NCI-H526 (cell line): Measurements from ENCODE around the gene SELENOM.
"Not testable (repeated sequence)": the region's sequence is repeated elsewhere in the genome, so short reads cannot be mapped to it uniquely, and the experiment has no call there.

Experiments
- DNase-seq, 2 experiments: peaks; one replicate each; lab custom pipeline; 2025; lab: John Stamatoyannopoulos, UW

The SELENOM gene

GRCh38 chr22:31075961-31076360, 31.4 kb downstream of the SELENOM start:
- no peak for DNase-seq

GRCh38 chr22:31073545-31074145, 33.7 kb downstream of the SELENOM start:
- not testable (repeated sequence) for DNase-seq

DNA sequence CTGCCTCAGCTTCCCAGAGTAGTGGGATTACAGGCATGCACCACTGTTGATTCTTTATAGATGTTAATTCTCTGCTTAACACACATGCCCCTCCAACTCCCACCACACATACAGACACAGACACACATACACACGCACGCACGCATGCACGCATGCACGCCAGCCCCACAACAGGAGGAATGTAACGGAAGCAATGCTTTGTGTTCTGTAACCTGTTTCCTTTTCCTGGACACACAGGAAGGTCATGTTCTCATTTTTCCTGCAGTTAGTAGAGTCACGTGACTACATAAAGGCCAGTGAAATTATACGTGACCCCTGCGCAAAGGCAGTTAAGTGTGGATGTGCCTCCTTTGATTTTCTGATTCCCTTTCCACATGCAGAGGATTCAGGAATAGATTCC, 34.2 kb downstream of the SELENOM start:
- DNase-seq: not testable (repeated sequence)

- DNase-seq: not testable (repeated sequence)
Measured at GRCh38 chr22:31069691-31070314, 37.6 kb downstream of the SELENOM start.

DNA sequence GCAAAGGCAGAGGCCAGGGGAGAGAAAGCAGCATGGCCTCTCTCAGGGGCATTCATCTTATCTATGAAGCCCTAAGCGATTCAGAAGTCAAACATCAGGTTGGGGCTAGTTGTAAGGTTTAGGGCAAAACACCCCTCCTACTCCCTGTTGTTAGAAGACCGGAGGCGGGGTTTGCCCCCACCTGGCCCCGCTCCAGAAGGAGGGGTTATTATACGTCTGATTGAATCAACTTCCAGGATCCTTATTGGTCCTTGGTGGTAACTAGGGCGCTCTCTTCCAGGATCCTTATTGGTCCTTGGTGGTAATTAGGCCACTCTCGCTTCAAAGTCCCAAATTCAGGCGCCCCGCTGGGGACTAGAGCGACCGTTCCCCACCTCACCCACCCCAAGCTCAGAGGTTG, 38.4 kb downstream of the SELENOM start:
- DNase-seq: no peak

DNA sequence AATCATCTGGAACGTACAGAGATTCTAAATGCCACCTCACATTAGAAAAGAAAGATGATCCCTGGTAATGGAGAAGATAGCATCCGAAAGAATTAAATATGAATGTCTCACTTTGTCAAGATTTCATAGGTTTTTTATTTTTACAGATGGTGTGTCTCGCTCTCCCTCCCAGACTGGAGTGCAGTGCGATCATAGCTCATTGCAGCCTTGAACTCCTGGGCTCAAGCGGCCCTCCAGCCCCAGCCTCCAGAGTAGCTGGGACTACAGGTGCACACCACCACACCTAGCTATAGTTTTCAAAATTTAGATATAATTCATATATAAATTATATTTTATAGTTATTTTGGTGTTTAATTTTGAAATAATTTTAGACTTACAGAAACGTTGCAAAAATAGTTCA, 43.0 kb downstream of the SELENOM start:
- DNase-seq: no peak

GRCh38 chr22:31062566-31063230, 44.7 kb downstream of the SELENOM start:
- DNase-seq: no peak

DNA sequence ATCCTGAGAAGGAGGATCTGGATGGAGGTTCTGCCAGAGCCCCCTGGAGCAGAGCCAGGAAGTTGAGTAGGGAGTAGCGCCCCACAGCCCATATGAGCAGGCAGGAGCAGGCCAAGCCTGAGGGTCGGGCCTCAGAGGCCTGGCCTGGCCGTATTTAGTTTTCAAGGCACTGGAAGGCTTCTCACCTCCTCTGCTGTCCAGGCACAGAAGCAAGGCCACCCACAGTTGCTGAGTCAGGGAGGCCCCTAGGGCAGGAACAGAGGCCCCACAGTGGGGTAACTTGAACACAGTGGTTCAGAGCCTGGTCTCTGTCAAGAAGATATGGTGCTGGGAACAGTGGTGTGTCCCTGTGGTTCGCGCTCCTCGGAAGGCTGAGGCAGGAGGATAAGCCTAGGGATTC, 47.7 kb downstream of the SELENOM start:
- not testable (repeated sequence) for DNase-seq

- DNase-seq: no peak
Measured at GRCh38 chr22:31056986-31057599, 50.3 kb downstream of the SELENOM start.

DNA sequence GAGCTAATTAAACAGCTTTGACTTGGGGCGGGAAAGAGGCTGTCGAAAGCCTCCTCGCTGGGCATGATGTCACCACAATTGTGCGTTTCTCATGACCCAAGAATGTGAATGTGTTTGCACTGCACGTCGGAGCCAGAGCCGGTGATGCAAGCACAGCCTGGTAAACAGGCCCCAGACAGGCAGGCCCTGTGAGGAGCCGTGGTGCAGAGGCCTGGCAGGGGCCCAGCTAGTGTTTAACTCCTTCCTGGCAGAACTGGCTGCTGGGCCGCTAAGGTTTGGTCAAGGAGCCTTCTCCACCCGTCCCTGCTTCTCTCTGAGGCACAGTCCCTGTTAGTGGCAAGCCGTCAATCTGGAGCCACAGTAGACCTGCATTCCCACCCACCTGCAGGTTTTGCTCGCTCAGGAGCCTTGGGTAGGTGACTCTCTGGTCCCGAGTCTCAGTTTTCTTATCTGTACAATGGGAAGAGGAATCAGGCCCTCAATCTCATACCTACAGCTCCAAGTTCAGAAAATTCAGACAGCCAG, 51.7 kb downstream of the SELENOM start:
- DNase-seq: no peak

DNA sequence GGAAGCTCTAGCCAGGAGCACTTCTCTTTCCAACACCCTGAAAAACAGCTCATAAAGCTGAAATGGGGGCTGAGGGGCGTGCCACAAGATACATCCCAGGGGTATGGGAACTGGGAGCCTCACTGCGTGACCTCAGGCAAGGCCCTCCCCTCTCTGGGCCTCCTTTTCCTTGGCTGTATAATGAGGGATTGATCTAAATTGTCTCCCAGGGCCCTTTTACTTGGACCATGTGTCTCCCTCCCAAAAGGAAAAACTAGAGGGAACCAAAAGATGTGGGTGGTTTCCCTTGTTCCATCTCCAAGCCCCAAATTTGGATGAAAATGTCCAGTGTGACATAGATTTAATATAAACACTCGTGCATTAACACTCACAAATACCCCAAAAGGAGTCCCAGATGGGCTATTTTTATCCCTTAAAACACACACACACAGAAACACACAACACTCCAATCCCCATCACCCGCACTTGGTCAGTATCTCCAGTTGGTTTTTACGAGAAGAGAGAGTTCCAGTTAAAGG, 52.2 kb downstream of the SELENOM start:
- no peak for DNase-seq
